22Rv1 (cell line): ENCODE results near the gene STXBP1.

Source experiments
- H3K27ac ChIP-seq: fragments of 450-650 bp; 2 replicates; pipeline ENCODE4 v1.5.1; 2017
- CTCF ChIP-seq: fragments of 450-650 bp; IDR thresholded peaks from 2 replicates; pipeline ENCODE4 v1.5.1; 2017; ENCODE audit warnings: mild to moderate bottlenecking
- ZFX ChIP-seq: fragments of 450-650 bp; IDR thresholded peaks from 2 replicates; pipeline ENCODE4 v1.6.1; 2017; ENCODE audit warnings: antibody characterized with exemption, borderline replicate concordance

Gene STXBP1

GRCh38 chr9:127627494-127627855, 15.4 kb downstream of the STXBP1 start:
- no peak overlapping the region for H3K27ac ChIP-seq
- TF ChIP-seq ZFX (no peak), CTCF (no peak)

DNA sequence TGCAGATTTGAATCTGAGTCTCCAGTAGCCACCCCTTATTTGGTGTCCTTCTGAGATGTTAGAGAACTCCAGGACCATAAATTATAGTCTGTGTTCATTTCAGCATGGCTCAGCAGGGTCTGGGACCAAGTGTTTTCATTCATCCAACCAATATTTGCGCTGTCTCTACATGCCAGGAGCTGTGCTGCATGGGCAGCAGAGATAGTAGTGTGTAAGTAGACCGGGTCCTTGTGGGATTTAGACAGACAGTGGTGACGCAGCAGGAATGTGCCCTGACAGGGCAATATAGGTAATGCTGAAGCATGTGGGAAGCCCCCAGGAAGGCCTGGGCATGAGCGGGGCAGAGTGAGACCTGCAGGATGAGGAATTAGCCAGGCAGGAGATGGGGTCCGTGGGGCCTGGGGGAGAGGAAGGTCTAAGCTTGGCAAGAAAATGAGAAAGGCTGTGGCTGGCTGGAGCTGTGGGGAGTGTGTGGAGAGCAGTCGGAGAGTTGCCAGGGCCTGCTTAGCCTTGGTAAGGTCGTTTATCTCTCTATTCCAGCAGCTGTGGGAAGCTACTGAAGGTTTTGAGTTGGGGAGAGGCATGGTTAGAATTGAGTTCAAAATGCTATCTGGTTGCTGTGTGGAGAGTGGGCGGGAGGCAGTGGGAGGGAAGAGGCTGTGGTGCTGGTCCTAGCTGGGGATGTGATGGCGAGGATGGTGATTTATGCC, 16.8 kb downstream of the STXBP1 start:
- no peak for TF ChIP-seq CTCF
- TF ChIP-seq ZFX: no peak
- H3K27ac ChIP-seq: no peak overlapping the region

DNA sequence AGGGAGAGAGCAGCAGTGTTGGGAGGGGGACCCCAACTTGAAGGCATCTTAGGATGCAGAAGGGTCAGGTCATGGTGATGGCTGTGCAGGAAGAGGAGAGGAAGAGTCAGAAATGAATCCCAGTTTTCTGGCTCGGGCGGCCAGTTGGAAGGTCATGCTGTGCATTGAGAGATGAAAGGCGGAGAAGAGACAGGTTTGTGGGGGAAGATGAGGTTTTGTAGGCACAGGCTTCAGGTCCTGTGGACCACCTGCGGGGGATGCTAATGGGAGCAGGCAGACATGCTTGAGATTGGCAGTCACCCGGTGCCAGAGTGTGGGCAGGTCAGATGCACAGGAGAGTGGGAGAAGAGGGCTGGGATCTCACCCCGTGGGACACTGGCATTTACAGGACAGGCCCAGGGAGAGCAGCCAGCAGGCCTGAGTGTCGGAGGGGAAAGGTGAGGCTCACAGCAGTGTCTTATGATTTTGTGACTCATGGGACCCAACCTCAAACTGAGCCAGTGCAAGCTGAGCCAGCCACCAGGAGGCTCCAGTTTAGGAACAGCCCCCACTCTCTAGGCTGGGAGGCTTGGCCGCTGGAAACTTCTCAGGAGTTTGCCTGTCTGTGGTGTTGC, 17.5 kb downstream of the STXBP1 start:
- no peak overlapping the region for H3K27ac ChIP-seq
- no peak for TF ChIP-seq ZFX
- no peak for TF ChIP-seq CTCF

DNA sequence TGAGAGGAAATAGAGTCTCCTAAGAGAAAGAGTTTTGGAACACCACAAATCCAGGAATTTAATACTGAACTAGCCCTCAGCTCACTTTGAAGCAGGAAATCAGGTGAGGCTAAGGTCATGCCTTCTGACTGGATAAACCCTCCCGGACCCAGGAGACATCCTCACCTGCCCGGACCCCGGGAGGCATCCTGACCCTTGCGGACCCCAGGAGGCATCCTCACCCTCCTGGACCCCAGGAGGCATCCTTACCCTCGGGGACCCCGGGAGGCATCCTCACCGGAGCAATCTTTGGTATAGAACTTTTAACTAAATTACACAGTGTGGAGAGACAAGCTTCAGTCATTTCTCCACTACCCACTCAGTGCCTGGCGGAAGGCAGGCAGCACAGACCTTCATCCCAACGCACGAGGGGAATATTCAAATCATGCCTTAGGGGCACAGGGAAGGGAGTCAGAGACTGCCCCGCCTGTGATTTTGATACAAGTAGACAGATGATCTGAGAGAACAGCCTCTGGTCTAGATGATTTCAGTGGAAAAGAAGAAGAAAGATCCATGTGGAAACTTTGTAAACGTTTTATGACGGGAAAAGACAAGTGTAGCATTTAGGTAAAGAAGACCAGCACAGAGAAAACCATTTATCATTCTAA, 21.3 kb downstream of the STXBP1 start:
- no peak overlapping the region for H3K27ac ChIP-seq
- TF ChIP-seq ZFX: no peak

DNA sequence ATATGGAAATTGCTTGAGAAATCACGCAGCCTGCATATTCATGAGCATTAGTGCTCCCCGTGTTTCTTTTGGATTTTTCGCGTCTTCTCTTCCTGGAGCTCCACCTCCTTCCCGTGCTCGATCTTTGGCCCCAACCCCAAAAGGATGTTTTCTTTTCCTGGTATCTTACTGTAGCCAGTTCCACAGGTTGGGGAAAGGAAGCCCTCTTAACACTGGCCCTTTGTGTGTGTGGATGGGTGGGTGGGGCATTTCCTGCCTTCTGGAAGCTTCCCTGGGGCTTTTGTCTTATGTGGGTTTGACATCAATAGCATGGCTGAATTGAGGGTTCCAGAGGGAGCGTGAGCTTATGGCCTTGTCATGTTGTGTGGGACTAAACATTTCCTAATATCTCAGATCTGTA, 21.9 kb downstream of the STXBP1 start:
- no peak overlapping the region for H3K27ac ChIP-seq
- TF ChIP-seq CTCF: no peak
- no peak for TF ChIP-seq ZFX

DNA sequence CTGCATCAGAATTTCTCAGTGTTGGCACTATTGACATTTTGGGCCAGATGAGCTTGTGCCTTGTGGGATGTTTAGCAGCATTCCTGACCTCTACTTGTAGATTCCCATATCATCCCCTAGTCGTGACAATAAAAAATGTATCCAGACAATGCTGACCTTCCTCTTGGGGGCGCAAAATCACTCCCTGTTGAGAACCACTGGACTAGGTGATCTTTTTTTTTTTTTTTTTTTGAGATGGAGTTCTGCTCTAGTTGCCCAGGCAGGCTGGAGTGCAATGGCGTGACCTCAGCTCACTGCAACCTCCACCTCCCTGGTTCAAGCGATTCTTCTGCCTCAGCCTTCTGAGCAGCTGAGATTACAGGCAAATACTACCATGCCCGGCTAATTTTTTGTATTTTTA, 22.6 kb downstream of the STXBP1 start:
- no peak overlapping the region for H3K27ac ChIP-seq
- no peak for TF ChIP-seq ZFX
- TF ChIP-seq CTCF: peak; percentile 23; the same call in 1 of the 2 replicates

DNA sequence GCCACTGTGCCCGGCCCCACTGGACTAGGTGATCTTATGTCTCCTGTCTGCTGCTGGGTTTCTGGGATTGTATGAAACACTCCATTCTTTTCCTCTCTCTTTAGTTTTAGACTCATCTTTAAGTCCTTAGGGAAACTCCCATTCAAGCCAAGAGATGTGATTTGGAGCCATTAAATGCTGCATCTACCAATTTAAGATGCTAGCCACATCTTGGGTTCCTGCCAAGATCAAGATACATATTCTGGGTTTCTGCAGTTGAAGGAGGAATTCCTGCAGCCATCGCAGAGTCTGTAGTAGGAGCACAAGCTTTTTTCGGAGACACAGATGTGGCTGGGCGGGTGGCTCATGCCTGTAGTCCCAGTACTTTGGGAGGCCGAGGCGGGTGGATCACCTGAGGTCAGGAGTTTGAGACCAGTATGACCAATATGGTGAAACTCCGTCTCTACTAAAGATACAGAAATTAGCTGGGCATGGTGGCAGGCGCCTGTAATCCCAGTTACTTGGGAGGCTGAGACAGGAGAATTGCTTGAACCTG, 23.2 kb downstream of the STXBP1 start:
- TF ChIP-seq ZFX (no peak), CTCF (no peak)
- H3K27ac ChIP-seq: no peak overlapping the region
